NCI-H146 treated with DMSO at 0.1 percent for 48 hours (cell line): ENCODE results near the gene CTSW.

ENCODE experiments used
- DNase-seq: peaks from one replicate; lab custom pipeline; 2025; ENCODE audit not compliant: unreplicated experiment; lab: John Stamatoyannopoulos, UW

Gene CTSW

DNA sequence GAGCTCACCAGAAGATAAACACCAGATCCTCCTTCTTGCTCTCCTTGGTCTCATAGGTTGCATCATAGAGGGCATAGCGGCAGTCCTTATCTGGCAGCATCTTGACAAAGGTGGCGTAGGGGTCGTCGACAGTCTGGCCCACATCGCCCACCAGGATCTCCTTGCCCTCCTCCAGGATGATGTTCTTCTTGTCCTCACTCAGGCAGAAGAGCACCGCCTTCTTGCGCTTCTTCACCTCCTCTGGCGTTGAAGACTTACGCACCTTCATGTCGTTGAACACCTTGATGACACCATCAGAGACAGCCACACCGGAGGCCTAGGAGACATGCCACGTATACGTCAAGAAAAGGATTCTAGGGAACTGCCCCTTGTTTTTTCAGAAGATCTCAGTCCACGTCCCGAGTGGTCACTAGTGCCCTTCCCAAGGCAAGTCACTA, 23.7 kb upstream of the CTSW start:
- DNase-seq, result no peak

DNA sequence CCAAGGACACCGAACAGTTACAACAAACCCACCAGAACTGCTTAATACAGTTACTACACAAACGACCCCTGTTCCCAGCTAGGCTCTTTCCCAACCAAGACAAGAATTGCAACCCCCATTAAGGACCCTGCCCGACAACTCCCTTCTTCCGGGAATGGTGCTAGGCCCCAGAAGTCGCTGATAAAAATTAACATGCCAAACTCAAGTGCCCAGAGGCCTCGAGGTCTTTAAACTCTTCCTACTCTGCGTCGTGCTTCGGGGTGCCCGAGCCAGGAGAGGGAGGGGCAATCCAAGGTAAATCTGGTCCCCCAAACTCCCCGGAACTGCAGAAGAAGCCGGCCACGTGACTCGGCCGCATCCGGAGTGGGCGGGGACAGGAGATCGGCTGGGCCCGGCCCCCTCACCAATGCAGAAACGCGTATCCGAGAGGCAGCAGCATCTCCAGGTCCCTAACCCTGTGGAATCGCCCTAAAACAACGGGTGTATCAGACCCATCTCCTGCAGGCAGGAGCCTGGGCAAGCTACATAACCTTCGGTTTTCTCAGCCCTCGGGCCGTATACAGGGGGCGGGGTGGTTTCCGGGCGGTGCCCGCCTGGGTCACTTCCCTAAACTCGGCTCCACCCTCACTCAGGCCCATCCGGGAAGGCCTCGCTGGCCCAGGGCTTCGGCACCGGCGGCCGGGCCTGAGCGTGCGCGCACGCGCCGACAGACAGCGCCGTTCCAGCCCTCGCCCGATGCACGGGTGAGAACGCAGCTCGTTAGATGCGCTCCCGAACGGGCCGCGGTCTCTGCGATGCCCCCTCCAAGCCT, 22.7 kb upstream of the CTSW start:
- peak; percentile 22 for DNase-seq

DNA sequence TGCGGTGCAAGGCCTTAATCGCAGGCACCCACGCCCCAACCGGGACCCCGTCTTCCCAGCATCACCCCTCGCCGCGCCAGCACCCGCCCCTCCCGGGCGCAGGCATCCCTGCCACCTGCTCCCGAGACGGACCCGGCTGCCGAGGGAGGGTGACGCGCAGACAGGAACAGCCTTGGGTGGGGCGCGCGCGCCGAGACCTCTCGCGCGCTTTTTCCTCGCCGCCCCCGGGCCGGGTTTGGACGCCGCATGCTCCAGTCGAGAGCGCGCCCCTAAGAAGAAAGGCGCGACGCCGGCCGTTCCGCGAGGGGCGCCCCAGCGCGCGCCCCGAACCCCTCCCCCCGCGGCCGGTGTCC, 22.2 kb upstream of the CTSW start:
- no peak for DNase-seq

DNA sequence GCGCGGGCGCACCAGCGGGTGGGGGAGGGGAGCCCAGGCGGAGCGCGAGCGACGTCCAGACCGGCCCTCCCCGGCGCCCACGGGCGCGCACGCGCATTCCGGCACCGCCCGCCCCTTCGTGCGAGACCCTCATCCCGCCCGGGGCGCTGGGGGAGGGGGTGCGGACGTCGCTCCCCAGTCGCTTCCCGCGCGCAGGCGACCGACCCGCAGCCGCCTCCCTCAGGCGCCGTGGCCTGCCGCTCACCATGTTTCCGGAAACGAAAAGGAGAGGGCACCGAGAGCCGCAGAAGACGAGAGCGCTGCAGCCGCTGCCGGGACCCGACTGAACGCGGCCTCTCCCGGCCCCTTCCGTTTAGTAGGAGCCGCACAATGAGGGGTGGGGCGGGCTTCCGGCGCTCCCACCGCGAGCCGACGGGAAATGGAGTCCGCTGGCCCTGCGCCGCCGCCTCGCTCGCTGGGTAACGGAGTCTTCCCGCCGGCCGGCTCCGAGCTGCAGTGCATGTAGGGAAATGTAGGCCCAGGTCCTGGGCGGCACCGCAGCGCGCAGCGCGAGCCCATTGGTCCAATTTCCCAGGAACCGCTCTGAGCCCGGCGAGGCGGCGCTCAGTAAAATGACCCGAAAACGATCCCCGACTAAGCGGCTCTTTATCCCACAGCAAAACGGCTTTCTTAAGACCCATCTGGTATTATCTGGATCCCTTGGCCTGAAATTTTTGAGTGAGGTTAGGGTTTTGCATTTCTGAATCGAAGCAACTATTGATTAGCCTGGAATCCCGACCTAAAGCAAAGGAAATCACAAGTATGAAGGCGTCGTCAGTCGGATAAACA, 21.6 kb upstream of the CTSW start, which contains the start of gene CFL1:
Gene CFL1, minus strand, starts transcription at position 328 of the 828 bp plus-strand sequence. Its CDS starts 81 bp downstream, at position 247.
- DNase-seq, result peak; percentile 93

DNA sequence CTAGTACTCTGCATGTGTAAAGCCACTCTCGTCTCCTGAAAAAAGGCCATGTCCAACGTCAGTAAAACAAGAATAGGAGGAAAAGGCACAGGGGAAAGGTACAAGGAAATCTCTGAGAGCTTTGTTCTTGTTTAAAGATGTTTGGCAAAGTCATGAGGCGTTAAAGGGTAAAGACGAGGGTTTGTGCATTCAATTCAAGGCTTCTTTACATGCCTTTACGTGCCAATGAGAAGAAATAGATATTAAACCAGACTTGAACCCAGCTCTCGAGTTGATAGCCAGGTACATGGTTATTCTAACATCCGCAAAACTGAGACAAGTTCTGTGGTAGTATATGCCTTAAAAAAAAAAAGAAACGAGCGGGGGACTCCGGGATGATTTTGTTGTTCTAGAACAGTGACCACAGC, 21.0 kb upstream of the CTSW start:
- peak; percentile 59 for DNase-seq

DNA sequence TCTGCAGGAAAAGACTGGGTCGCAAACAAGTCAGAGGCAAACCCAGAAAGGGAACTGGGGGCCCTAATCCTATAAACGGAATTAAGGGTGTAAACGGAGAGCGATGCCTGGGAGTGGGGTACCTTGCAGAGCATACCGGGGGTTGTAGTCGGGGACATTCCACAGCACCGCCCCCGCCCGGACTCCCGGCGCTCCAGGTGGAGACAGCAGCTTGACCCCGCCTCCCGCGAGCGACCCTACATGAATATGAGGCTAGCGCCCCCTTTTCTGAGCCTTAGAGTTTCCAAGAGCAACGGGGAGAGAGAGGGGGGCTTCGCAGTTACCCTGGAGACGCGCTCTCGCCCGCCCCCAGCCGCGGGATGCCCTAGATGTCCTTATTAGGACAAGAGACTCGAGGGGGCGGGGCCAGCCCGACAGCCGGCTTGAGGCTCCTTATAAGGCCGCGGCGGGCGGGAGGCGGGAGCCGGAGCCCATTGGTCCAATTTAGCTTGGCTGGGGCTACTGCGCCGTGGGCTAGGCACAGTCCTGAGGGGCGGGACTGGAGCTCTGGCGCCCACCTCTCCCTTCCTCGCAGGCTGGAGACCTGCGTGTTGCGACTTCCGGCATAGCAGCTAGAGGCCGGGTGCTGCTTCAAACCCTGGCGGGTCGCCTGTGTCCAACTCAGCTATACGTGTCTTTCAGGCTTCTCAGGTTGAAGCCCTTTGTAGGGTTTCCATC, 20.4 kb upstream of the CTSW start:
- DNase-seq, result peak; percentile 97

DNA sequence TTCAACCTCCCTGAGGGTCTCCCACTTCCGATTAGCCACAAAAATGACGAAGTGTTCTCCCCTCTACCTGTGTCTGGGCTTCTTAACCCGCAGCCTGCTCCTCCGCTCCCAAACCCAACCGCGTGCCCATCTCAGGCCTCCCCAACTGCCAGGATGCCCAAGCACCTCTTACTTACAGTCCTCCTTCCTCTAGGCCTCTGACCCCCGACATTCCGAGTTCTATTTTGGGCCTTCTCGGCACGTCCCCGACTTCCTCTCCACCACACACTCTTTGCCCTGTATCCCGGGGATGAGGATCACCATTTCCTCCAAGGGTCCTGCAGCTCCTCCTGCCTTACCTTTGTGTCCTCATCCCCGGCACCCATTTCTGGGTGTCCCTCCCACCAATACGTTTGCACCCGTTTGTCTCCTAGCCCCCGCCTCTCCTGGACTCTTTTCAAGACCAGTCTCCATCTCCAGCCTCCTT, 19.8 kb upstream of the CTSW start:
- peak; percentile 59 for DNase-seq

DNA sequence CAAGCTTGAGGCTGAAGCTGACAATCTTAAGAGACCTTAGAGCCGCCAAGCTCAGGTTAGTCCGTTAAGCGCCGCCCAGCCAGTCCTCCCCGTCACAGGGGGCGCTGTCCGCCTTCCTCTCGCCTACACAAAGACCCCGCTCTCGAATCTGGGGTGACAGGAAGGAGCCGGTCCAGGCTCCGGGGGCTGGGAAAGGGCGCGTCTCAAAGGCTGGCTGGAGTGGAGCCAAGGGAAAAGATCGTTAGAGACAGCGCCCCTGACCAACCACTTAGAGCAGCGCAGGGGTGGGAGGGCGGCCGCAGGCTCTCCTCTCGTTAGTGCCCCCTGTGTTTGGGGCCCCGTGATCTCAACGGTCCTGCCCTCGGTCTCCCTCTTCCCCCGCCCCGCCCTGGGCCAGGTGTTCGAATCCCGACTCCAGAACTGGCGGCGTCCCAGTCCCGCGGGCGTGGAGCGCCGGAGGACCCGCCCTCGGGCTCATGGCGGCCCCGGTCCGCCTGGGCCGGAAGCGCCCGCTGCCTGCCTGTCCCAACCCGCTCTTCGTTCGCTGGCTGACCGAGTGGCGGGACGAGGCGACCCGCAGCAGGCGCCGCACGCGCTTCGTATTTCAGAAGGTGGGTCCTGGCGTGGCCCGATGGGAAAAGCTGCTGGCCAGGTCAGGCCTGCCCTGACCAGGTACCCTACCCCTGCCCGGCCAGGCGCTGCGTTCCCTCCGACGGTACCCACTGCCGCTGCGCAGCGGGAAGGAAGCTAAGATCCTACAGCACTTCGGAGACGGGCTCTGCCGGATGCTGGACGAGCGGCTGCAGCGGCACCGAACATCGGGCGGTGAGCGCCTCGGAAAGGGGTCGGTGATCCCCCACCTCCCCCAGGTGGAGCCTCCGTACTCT, 19.1 kb upstream of the CTSW start, which contains the start of gene MUS81:
Gene MUS81, plus strand, starts transcription at position 156 of the 887 bp plus-strand sequence. Its CDS starts 321 bp downstream, at position 477.
- DNase-seq, result peak; percentile 91

DNA sequence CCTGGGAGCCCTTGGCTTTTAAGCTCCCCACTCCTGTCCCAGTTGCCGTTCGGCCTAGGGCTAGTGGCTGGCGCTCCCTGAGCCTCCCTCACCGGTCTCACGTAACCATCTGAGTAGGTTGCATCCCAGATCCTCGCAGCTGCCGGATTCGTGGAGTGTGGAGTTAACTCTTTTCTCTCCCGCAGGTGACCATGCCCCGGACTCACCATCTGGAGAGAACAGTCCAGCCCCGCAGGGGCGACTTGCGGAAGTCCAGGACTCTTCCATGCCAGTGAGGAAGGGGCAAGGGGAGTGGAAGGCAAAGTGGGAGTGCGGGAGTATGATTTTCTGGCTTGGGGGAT, 18.5 kb upstream of the CTSW start:
- DNase-seq, result no peak

DNA sequence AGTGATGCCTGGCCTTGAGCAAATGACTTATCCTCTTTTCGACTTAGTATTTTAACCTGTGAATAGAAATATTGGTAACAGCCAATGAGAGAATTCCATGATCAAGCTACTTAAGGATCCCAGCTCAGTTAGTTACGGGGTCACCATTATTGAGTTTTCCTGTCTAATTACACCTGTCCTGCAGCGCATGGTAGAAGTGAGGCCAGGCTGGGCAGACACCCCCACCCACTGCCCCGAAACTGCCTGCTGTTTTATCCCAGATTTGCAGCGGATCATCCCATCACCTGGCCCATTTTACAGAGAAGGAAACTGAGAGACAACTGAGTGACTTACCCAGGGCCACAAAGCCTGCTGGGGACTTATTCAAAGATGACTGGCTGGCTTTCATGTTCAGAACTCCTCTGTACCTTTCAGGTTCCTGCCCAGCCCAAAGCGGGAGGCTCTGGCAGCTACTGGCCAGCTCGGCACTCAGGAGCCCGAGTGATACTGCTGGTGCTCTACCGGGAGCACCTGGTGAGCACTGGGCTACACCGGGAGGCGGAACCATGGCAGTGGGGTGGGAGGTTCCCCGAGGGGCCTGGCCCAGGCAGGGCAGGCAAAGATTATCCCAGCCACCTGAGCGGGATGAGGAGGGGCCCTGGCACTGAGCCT, 18.0 kb upstream of the CTSW start:
- DNase-seq, result no peak

DNA sequence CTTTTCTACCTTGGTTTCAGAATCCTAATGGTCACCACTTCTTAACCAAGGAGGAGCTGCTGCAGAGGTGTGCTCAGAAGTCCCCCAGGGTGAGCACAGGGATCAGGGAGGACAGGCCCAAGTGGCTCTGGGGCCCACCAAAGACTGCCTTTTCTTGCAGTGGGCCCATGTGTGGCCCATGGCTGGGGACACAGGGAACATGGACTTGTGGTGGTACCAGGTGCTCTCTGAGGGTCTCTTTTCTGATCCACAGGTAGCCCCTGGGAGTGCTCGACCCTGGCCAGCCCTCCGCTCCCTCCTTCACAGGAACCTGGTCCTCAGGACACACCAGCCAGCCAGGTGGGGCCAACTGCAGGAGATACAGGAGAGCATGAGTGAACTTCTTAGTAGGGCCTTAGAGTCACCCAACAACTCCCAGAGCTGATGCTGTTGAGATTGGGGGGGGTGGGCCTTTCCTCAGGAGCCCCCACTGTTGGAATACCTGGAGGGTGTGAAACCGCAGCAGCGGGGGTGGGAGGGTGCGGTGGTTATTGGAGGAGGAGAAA, 17.4 kb upstream of the CTSW start:
- DNase-seq, result no peak

DNA sequence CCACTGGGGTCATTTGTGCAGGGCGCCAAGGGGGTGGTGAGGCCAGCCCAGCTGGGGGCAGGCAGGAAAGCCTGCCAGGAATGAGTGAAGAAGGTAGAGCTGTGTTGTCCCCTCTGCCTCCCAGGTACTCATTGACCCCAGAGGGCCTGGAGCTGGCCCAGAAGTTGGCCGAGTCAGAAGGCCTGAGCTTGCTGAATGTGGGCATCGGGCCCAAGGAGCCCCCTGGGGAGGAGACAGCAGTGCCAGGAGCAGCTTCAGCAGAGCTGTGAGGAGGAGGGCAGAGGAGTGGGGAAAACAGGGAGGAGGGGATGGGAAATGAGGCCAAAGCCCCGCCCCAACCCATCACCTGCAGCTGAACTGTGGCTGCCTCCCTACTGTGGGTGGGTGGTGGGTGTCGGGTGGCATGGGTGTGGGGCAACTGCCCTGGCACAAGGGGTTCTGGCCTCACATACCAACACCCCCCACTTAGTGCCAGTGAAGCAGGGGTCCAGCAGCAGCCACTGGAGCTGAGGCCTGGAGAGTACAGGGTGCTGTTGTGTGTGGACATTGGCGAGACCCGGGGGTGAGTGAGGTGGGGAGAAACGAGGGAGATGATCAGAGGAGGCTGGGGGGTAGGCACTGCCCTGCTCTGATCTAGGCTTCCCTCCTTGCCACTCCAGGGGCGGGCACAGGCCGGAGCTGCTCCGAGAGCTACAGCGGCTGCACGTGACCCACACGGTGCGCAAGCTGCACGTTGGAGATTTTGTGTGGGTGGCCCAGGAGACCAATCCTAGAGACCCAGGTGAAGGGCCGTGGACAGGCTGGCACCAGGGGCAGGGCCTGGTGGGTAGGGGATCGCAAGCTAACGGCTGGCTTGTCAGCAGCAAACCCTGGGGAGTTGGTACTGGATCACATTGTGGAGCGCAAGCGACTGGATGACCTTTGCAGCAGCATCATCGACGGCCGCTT, 16.4 kb upstream of the CTSW start:
- DNase-seq, result no peak

DNA sequence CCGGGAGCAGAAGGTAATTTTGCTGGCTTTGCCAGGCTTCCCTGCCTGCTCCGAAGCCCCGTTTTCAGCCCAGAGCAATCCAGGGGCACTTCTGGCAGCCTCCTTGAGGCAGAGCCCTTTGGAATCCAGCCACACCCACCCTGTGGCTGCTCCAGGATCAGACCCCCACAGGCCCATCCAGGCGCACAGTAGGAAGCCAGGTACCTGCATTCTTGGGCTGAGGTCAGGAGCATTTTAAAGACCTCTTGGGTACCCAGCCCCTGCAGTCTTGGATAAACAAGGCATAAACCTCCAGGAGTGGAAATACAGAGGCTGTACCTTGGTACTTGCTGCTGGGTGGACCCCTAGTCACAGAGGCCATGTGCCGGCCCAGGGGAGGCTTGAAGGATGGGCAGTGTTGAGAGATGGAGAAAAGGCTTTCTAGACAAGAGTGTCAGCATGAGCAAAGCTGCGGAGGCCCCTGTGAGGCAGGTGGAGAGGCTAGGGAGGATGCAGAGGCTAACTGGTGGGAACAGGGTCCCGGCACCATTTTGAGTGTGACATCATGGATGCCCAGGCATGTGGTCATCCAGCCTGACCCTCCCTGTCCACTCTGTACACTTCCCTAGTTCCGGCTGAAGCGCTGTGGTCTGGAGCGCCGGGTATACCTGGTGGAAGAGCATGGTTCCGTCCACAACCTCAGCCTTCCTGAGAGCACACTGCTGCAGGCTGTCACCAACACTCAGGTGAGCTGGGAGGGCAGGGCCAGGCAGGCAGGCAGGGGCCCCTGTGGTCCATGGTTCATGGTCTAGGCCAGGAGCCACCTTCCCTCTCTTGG, 15.5 kb upstream of the CTSW start:
- DNase-seq, result no peak

DNA sequence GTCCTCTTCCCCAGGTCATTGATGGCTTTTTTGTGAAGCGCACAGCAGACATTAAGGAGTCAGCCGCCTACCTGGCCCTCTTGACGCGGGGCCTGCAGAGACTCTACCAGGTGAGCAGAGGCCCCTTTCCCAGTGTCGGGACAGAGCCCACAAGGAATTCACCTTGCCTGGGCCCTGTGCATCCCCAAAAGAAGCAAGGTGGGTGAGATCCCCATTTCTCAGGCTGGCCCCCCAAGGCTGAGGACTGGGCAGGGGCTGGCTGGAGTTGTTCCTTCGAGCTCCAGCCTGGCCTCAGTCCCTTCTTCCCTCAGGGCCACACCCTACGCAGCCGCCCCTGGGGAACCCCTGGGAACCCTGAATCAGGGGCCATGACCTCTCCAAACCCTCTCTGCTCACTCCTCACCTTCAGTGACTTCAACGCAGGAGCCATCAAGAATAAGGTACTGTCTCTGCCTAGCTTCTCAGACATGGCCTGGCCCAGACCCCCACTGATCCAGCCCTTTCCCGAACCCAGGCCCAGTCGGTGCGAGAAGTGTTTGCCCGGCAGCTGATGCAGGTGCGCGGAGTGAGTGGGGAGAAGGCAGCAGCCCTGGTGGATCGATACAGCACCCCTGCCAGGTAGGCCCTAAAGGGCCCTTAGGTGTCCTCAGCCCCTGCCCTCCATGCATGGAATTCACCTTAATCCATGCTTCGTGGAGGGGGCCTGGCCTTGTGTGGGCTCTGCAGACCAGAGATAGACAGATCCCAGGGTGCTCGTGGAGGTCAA, 14.7 kb upstream of the CTSW start:
- DNase-seq, result no peak

DNA sequence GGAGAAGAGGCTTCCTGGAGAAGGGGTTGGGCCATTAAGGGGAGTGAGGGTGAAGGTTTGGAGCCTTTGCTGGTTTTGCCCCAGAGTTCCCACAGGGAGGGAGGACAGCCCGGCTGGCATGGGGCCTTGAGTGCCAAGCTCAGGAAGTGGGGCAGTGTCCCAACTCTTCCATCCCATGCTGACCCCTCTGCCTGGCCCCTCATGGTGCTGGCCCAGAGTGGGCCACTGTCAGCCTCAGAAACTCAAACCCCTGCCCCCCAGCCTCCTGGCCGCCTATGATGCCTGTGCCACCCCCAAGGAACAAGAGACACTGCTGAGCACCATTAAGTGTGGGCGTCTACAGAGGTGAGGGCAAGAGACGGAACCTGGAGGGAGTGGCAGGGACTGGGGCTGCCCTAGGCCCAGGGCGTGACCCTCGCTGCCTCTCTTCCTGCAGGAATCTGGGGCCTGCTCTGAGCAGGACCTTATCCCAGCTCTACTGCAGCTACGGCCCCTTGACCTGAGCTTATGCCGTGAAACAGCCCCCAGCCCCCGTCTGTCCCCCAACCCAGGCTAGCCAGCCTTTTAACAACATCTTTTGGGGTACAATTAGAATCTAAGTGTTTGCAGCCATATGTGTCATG, 14.0 kb upstream of the CTSW start:
- DNase-seq, result no peak

DNA sequence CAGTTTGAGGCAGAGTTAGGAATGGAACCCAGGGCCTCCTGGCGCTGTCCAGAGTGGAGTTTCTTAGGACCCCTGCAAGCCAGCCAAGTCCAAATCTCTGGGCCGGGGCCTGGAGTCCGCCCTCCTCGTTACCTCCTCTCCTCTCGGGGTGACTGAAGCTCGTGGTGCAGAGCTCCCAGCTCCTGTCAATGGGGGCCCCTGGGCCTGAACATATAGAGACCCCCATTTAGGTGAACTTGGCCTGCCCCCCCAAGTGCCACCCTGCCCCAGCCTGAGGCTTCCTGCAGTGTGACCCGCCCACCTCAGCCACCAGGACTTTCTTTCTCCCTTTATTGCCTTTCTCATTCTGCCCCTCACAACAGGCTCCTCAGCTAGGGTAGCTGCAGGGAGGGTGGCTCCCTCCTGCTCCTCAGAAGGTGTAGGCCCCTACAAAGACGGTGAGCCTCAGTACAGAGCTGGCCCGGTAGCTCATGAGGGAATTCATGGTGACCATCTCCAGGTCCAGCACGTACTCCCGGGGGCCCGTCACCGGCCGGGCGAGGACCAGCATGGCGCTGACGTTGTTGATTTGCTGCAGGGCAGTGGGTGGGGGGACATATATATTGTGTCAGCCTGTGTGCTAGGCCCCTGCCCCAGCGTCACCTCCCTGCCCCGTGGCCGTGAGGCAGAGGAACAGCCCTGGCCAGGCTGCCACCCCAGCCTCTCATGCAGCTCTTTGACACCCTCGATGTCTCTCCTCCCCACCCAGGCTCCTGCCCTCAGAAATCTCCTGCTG, 12.9 kb upstream of the CTSW start:
- no peak for DNase-seq
